Measurements from ENCODE around the gene LOXL1. TPM values are rescaled to one million over a fixed set of nuclear protein-coding genes. Genes with fewer than 3 reads are reported as not detected.

The LOXL1 gene
- total RNA-seq, 2 experiments from 2014 or later = not detected

DNA sequence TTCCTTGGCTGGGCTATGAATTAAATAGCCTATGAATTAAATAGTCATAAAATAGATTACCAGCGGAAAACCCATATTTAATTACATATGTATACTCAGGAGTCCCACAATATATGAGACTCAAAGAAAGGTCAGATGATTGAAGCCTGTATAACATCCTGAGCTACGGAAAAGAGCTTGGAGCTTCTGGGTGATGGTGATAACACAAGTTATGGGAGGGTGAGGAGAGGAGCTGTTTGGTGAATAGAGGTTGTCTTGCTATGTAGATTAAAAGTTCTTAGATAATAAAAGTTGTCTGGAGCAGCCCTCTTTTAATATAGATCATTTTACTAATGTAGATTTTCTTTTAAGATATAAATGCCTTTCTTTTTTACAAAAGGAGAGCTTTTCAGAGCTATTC lies 70.0 kb downstream of the LOXL1 start:
- BruUV-seq (replicated peaks) = TSS peak; percentile 42

GRCh38 chr15:73996939-73997338 lies 70.7 kb downstream of the LOXL1 start:
- no TSS peak for BruUV-seq (replicated peaks)

More for the DNA sequence above, 70.0 kb downstream of the LOXL1 start:
- H3K9me3 ChIP-seq (ENCODE audit: low read length) = no peaks in the 10 kb centered on the region
- TF ChIP-seq EZH2phosphoT487 (IDR thresholded peaks at IDR 0.05; ENCODE audit: borderline replicate concordance, low read depth, low read length) = no peak
- TF ChIP-seq, protein P1, sequence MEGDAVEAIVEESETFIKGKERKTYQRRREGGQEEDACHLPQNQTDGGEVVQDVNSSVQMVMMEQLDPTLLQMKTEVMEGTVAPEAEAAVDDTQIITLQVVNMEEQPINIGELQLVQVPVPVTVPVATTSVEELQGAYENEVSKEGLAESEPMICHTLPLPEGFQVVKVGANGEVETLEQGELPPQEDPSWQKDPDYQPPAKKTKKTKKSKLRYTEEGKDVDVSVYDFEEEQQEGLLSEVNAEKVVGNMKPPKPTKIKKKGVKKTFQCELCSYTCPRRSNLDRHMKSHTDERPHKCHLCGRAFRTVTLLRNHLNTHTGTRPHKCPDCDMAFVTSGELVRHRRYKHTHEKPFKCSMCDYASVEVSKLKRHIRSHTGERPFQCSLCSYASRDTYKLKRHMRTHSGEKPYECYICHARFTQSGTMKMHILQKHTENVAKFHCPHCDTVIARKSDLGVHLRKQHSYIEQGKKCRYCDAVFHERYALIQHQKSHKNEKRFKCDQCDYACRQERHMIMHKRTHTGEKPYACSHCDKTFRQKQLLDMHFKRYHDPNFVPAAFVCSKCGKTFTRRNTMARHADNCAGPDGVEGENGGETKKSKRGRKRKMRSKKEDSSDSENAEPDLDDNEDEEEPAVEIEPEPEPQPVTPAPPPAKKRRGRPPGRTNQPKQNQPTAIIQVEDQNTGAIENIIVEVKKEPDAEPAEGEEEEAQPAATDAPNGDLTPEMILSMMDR (conservative IDR thresholded peaks at IDR 0.05; ENCODE audit: low read length) = no peak
- CTCF ChIA-PET (ENCODE audit: unreplicated experiment) = no interaction called here
- peaks cover 7% of the 10 kb centered on the region; the same call in 1 of the 2 replicates for H4K20me1 ChIP-seq (ENCODE audit: insufficient read depth, low read length)
- H3K4me3 ChIP-seq (ENCODE audit: low read depth, low read length, poor library complexity, severe bottlenecking) = peak overlapping the region; percentile 89
- H3K9me2 ChIP-seq (ENCODE audit: insufficient read depth, low read length) = no peaks in the 10 kb centered on the region
- peak overlapping the region; percentile 36 for H3K27ac ChIP-seq (ENCODE audit: low read depth, low read length, poor library complexity, severe bottlenecking)
- intact Hi-C loops (cut with micrococcal nuclease; ENCODE audit: unreplicated experiment) = loop anchor here (10.0 kb wide), 1 partner anchor 469 kb away; the partner anchor contains the start of gene UBL7
- POLR2A ChIA-PET = interaction anchor here (0.7 to 1.0 kb wide), 3 partner anchors 9 to 11 kb away, joined by 3 to 7 read pairs (median 3); no protein-coding TSS in a partner anchor
- H3K36me3 ChIP-seq (ENCODE audit: insufficient read depth, low read length) = peaks cover 14% of the 10 kb centered on the region; the same call in 1 of the 2 replicates
- H3K79me2 ChIP-seq (ENCODE audit: insufficient read depth, low read depth, low read length) = peaks cover 25% of the 10 kb centered on the region; the same call in 1 of the 2 replicates
- no peak for DNase-seq (ENCODE audit: low spot score)
- 0 out of 2 replicates have a peak overlapping the region, but pooled peaks have one; percentile 0 for H2AFZ ChIP-seq (ENCODE audit: low read length)
- H3K4me2 ChIP-seq (ENCODE audit: low read length) = peak overlapping the region; percentile 98
- H3K4me1 ChIP-seq (ENCODE audit: insufficient read depth, low read length, poor library complexity, severe bottlenecking) = peaks cover 40% of the 10 kb centered on the region

More at GRCh38 chr15:73996939-73997338, 70.7 kb downstream of the LOXL1 start:
- Histone ChIP-seq H3K27ac (ENCODE audit: low read depth, low read length, poor library complexity, severe bottlenecking) (peak overlapping the region; percentile 36), H3K79me2 (ENCODE audit: insufficient read depth, low read depth, low read length) (peaks cover 25% of the 10 kb centered on the region; the same call in 1 of the 2 replicates), H2AFZ (ENCODE audit: low read length) (0 out of 2 replicates have a peak overlapping the region, but pooled peaks have one; percentile 0), H3K4me2 (ENCODE audit: low read length) (peak overlapping the region; percentile 98), H3K36me3 (ENCODE audit: insufficient read depth, low read length) (peaks cover 20% of the 10 kb centered on the region), H3K9me3 (ENCODE audit: low read length) (no peaks in the 10 kb centered on the region), H4K20me1 (ENCODE audit: insufficient read depth, low read length) (peaks cover 7% of the 10 kb centered on the region; the same call in 1 of the 2 replicates), H3K4me3 (ENCODE audit: low read depth, low read length, poor library complexity, severe bottlenecking) (peak overlapping the region; percentile 89), H3K4me1 (ENCODE audit: insufficient read depth, low read length, poor library complexity, severe bottlenecking) (peaks cover 38% of the 10 kb centered on the region), H3K9me2 (ENCODE audit: insufficient read depth, low read length) (no peaks in the 10 kb centered on the region)
- intact Hi-C loops (cut with micrococcal nuclease; ENCODE audit: unreplicated experiment) = loop anchor here (10.0 kb wide), 1 partner anchor 468 kb away; the partner anchor contains the start of gene UBL7
- TF ChIP-seq, protein P1 (conservative IDR thresholded peaks at IDR 0.05; ENCODE audit: low read length) = no peak
- TF ChIP-seq EZH2phosphoT487 (IDR thresholded peaks at IDR 0.05; ENCODE audit: borderline replicate concordance, low read depth, low read length) = no peak
- CTCF ChIA-PET (ENCODE audit: unreplicated experiment) = no interaction called here
- DNase-seq (ENCODE audit: low spot score) = peak; percentile 72
- POLR2A ChIA-PET = interaction anchor here (0.7 to 1.0 kb wide), 3 partner anchors 8 to 10 kb away, joined by 3 to 7 read pairs (median 3); no protein-coding TSS in a partner anchor
